Keratinocyte (primary cell): ENCODE measurements around the gene GRM2. TPM values are rescaled to one million over a fixed set of nuclear protein-coding genes. Genes with fewer than 3 reads are reported as not detected.

Source experiments
- DNase-seq: peaks from one replicate; pipeline ENCODE4 v3.0.0-alpha.2; 2011; ENCODE audit warnings: low read depth, missing footprints, low spot score
- FAIRE-seq: peaks from 2 replicates; lab custom pipeline; 2011; peaks lifted over from hg19 to GRCh38; lab: Jason Lieb, UNC
- H2AFZ ChIP-seq: 2 replicates; pipeline ENCODE4 v1.6.0; 2012; ENCODE audit warnings: low read length, control low read depth, inconsistent platforms; ENCODE audit not compliant: control insufficient read depth
- H3K27ac ChIP-seq: 2 replicates; pipeline ENCODE4 v1.5.1; 2011; ENCODE audit warnings: low read length; ENCODE audit not compliant: control insufficient read depth, insufficient read depth
- H3K27me3 ChIP-seq: 3 replicates; pipeline ENCODE4 v1.6.0; 2011; ENCODE audit warnings: low read length; ENCODE audit not compliant: control insufficient read depth, insufficient read depth; ENCODE audit errors: extremely low read depth
- H3K36me3 ChIP-seq, 2 experiments: 2 replicates in 1 of 2; 3 replicates in 1 of 2; pipeline ENCODE4 v1.5.1; 2011; ENCODE audit warnings: low read length in 2 of 2, mild to moderate bottlenecking in 1 of 2; ENCODE audit not compliant: control insufficient read depth in 2 of 2, insufficient read depth in 2 of 2; ENCODE audit errors: extremely low read depth in 1 of 2
- H3K4me1 ChIP-seq: 3 replicates; pipeline ENCODE4 v1.5.1; 2011; ENCODE audit warnings: low read length; ENCODE audit not compliant: control insufficient read depth, insufficient read depth; ENCODE audit errors: extremely low read depth
- H3K4me2 ChIP-seq: 3 replicates; pipeline ENCODE4 v1.6.0; 2011; ENCODE audit warnings: low read depth, low read length; ENCODE audit not compliant: control insufficient read depth, insufficient read depth; ENCODE audit errors: extremely low read depth
- H3K4me3 ChIP-seq, 3 experiments: fragments of 200-600 bp in 1 of 3; sonication (generic) in 1 of 3; 2 replicates in 2 of 3; 3 replicates in 1 of 3; pipeline ENCODE4 v1.5.1; 2011 to 2016; ENCODE audit warnings: low read length in 3 of 3, mild to moderate bottlenecking in 3 of 3, control low read depth in 2 of 3, inconsistent platforms in 1 of 3, low read depth in 1 of 3, mixed read lengths in 1 of 3, mixed run types in 1 of 3, moderate library complexity in 1 of 3; ENCODE audit not compliant: control insufficient read depth in 2 of 3, insufficient read depth in 2 of 3; ENCODE audit errors: extremely low read depth in 1 of 3
- H3K79me2 ChIP-seq: 2 replicates; pipeline ENCODE4 v1.6.0; 2012; ENCODE audit warnings: low read length; ENCODE audit not compliant: control insufficient read depth, insufficient read depth
- H3K9ac ChIP-seq: 3 replicates; pipeline ENCODE4 v1.6.0; 2011; ENCODE audit warnings: low read length; ENCODE audit not compliant: control insufficient read depth, insufficient read depth; ENCODE audit errors: extremely low read depth
- H3K9me1 ChIP-seq: 3 replicates; pipeline ENCODE4 v1.6.0; 2011; ENCODE audit warnings: low read length; ENCODE audit not compliant: control insufficient read depth, insufficient read depth; ENCODE audit errors: extremely low read depth
- H3K9me3 ChIP-seq: 2 replicates; pipeline ENCODE4 v1.5.1; 2012; ENCODE audit warnings: low read depth, low read length; ENCODE audit not compliant: control insufficient read depth
- H4K20me1 ChIP-seq: 3 replicates; pipeline ENCODE4 v1.6.0; 2011; ENCODE audit warnings: low read length; ENCODE audit not compliant: control insufficient read depth, insufficient read depth; ENCODE audit errors: extremely low read depth
- EZH2 ChIP-seq: IDR thresholded peaks from one replicate; pipeline ENCODE4 v1.6.1; 2012; ENCODE audit warnings: inconsistent platforms, mild to moderate bottlenecking, low read length, moderate library complexity
- dilution Hi-C: fragments of 300-500 bp; cut with MboI; formaldehyde crosslinking; loops from one replicate; pipeline ENCODE4 v1.7.0; 2020; ENCODE audit warnings: low sequenced_read_pairs; ENCODE audit not compliant: extremely low pct_ligation_motif_present
- polyA plus RNA-seq, 5 experiments: library from polyadenylated mRNA; depleted of rRNA in 3 of 5; stranded (reverse) in 3 of 5; stranded (forward) in 1 of 5; unstranded in 1 of 5; fragments of >200 nt; gene quantifications; 1 replicate in 1 of 5; 2 replicates in 3 of 5; 3 replicates in 1 of 5; pipeline versions ENCODE4 v1.2.1 to v1.2.3, GENCODE V29; 2011 to 2012; ENCODE audit warnings: missing spikeins in 2 of 5, low read depth in 1 of 5, low replicate concordance in 1 of 5
- TF ChIP-seq, protein P1 (sequence below), 3 experiments: IDR thresholded peaks in 1 of 3; conservative IDR thresholded peaks in 1 of 3; optimal IDR thresholded peaks in 1 of 3; 2 replicates in 2 of 3; 3 replicates in 1 of 3; pipeline versions ENCODE3 to v1.5.1; 2011; ENCODE audit warnings: low read length in 3 of 3, mild to moderate bottlenecking in 3 of 3, moderate library complexity in 2 of 3, control low read depth in 1 of 3, inconsistent platforms in 1 of 3; ENCODE audit not compliant: insufficient read depth in 2 of 3; ENCODE audit errors: extremely low read depth in 1 of 3

The GRM2 gene
- polyA plus RNA-seq, 1 donor (not counting 4 experiments of a cell fraction or from before 2014, with no cell fraction given), result 0.07 TPM

DNA sequence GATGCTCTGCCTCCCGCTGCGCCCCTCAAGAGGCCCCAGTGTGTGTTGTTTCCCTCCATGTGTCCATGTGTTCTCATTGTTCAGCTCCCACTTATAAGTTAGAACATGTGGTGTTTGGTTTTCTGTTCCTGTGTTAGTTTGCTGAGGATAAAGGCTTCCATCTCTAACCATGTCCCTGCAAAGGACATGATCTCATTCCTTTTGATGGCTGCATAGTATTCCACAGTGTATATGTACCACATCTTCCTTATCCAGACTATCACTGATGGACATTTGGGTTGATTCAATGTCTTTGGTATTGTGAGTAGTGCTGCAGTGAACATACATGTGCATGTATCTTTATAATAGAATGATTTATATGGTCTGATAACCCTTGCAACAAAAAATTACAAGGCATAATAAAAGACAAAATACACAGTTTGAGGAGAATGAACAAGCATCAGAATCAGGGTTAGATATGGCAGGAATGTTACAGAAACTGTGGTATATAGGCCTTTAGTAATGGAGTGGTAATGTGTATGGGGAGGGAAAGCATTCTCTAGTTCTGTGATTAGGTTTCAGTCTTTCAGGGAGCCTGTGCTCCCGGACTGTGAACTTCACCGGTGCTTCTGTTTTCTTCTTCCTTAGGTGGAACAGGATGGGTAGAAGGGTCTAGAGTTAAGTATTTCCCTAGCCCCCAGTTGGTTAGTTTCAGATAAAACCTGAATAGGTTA, 27.1 kb downstream of the GRM2 start:
- Histone ChIP-seq H3K4me3 (no peak overlapping the region), H3K27ac (no peak overlapping the region), H3K4me1 (peaks cover 16% of the 10 kb centered on the region), H3K36me3 (no peaks in the 10 kb centered on the region), H3K27me3 (no peaks in the 10 kb centered on the region), H3K9me1 (no peaks in the 10 kb centered on the region), H2AFZ (no peak overlapping the region), H4K20me1 (no peaks in the 10 kb centered on the region), H3K9ac (no peak overlapping the region), H3K9me3 (no peaks in the 10 kb centered on the region), H3K79me2 (no peaks in the 10 kb centered on the region), H3K4me2 (no peak overlapping the region)
- TF ChIP-seq EZH2, result no peak
- TF ChIP-seq, protein P1, sequence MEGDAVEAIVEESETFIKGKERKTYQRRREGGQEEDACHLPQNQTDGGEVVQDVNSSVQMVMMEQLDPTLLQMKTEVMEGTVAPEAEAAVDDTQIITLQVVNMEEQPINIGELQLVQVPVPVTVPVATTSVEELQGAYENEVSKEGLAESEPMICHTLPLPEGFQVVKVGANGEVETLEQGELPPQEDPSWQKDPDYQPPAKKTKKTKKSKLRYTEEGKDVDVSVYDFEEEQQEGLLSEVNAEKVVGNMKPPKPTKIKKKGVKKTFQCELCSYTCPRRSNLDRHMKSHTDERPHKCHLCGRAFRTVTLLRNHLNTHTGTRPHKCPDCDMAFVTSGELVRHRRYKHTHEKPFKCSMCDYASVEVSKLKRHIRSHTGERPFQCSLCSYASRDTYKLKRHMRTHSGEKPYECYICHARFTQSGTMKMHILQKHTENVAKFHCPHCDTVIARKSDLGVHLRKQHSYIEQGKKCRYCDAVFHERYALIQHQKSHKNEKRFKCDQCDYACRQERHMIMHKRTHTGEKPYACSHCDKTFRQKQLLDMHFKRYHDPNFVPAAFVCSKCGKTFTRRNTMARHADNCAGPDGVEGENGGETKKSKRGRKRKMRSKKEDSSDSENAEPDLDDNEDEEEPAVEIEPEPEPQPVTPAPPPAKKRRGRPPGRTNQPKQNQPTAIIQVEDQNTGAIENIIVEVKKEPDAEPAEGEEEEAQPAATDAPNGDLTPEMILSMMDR (optimal IDR thresholded peaks at IDR 0.05 in 1 of 3, IDR thresholded peaks at IDR 0.05 in 1 of 3, conservative IDR thresholded peaks at IDR 0.05 in 1 of 3; ENCODE audit: extremely low read depth in 1 of 3, insufficient read depth in 2 of 3, low read length in 3 of 3), result no peak
- DNase-seq (no peak), FAIRE-seq (no peak)
- dilution Hi-C loops, result loop anchor here (5.0 kb wide), 1 partner anchor 63 kb away; no protein-coding TSS in a partner anchor

DNA sequence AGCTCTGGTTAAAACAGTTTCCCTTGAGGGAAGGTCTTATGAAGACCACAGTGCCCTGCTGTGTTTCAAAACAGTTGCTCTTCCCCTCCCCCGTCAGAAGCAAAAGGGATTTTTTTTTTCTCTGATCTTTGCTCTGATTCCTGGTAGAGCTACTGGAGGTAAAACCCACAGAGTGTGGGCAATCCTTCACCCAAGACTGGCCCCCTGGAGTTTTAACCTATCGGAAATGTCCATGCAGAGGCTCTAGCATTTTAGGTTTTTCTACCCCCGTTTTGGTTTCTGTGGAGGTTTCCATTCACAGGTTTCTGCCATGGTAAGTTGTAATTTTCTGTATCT, 27.7 kb downstream of the GRM2 start:
- no peak overlapping the region for H3K27ac ChIP-seq
- FAIRE-seq, result no peak
- H3K36me3 ChIP-seq, result no peaks in the 10 kb centered on the region
- H4K20me1 ChIP-seq, result no peaks in the 10 kb centered on the region
- H3K4me2 ChIP-seq, result no peak overlapping the region
- dilution Hi-C loops, result loop anchor here (5.0 kb wide), 1 partner anchor 63 kb away; no protein-coding TSS in a partner anchor
- DNase-seq, result no peak
- no peak overlapping the region for H3K9ac ChIP-seq
- H3K9me1 ChIP-seq, result no peaks in the 10 kb centered on the region
- no peaks in the 10 kb centered on the region for H3K27me3 ChIP-seq
- H3K9me3 ChIP-seq, result no peaks in the 10 kb centered on the region
- no peak overlapping the region for H2AFZ ChIP-seq
- no peaks in the 10 kb centered on the region for H3K79me2 ChIP-seq
- no peak for TF ChIP-seq EZH2
- TF ChIP-seq, protein P1 (optimal IDR thresholded peaks at IDR 0.05 in 1 of 3, IDR thresholded peaks at IDR 0.05 in 1 of 3, conservative IDR thresholded peaks at IDR 0.05 in 1 of 3; ENCODE audit: extremely low read depth in 1 of 3, insufficient read depth in 2 of 3, low read length in 3 of 3), result no peak
- peaks cover 11% of the 10 kb centered on the region for H3K4me1 ChIP-seq
- no peak overlapping the region for H3K4me3 ChIP-seq
